Thyroid gland (tissue), 4 donors: Measurements from ENCODE around the gene RPTOR. TPM values are rescaled to one million over a fixed set of nuclear protein-coding genes. Genes with fewer than 3 reads are reported as not detected.

Source experiments
- DNase-seq, 2 donors: peaks; one replicate each; pipeline ENCODE4 v3.0.0-alpha.2; 2019
- H3K27ac ChIP-seq, 3 donors: fragments of 200-600 bp; sonication (generic); 1 replicate in 2 of 3; 2 replicates in 1 of 3; pipeline ENCODE4 v1.5.1; 2016 to 2019; ENCODE audit warnings: mild to moderate bottlenecking in 1 of 3, moderate library complexity in 1 of 3
- H3K27me3 ChIP-seq: fragments of 200-600 bp; sonication (generic); one replicate; pipeline ENCODE4 v1.5.1; 2019
- H3K36me3 ChIP-seq, 2 donors: fragments of 200-600 bp; sonication (generic); one replicate each; pipeline ENCODE4 v1.5.1; 2016 to 2019
- H3K4me1 ChIP-seq, 2 donors: fragments of 200-600 bp; sonication (generic); one replicate each; pipeline ENCODE4 v1.5.1; 2017 to 2019
- H3K4me3 ChIP-seq, 3 donors: fragments of 200-600 bp; sonication (generic); replicated peaks in 1 of 3; 1 replicate in 2 of 3; 2 replicates in 1 of 3; pipeline ENCODE4 v1.5.1; 2016; ENCODE audit warnings: mild to moderate bottlenecking in 1 of 3
- H3K9me3 ChIP-seq: fragments of 200-600 bp; sonication (generic); one replicate; pipeline ENCODE4 v1.5.1; 2017
- POLR2A ChIP-seq, 2 donors: fragments of 450-650 bp; IDR thresholded peaks; one replicate each; pipeline ENCODE4 v1.6.1; 2017; ENCODE audit warnings: antibody characterized with exemption in 2 of 2, mild to moderate bottlenecking in 2 of 2, moderate library complexity in 1 of 2
- WGBS, 2 donors: methylation state at CpG; one replicate each; pipeline ENCODE4 v1.1.5; 2017; 5-methylcytosine and 5-hydroxymethylcytosine counted together
- intact Hi-C: fragments of 100-400 bp; cut with DNase I; formaldehyde crosslinking; loops from one replicate; pipeline ENCODE4 v1.15.1; 2023
- total RNA-seq, 4 donors: library from RNA; depleted of rRNA; stranded (reverse); fragments of >200 nt; gene quantifications; one replicate each; pipeline ENCODE4 v1.2.3, GENCODE V29; 2016
- TF ChIP-seq, protein P1 (sequence below), 6 experiments: fragments of 200-600 bp in 3 of 6; fragments of 450-650 bp in 3 of 6; sonication (generic) in 3 of 6; IDR thresholded peaks; one replicate each; pipeline ENCODE4 v1.5.1; 2016 to 2019; ENCODE audit warnings: antibody characterized with exemption in 6 of 6, mild to moderate bottlenecking in 2 of 6, inconsistent platforms in 1 of 6, moderate library complexity in 1 of 6

Gene RPTOR
- total RNA-seq, 4 donors from 2014 or later: 24.2 to 58.1 (median 34.5) TPM

- no peak for TF ChIP-seq POLR2A (IDR thresholded peaks at IDR 0.05)
- TF ChIP-seq, protein P1, sequence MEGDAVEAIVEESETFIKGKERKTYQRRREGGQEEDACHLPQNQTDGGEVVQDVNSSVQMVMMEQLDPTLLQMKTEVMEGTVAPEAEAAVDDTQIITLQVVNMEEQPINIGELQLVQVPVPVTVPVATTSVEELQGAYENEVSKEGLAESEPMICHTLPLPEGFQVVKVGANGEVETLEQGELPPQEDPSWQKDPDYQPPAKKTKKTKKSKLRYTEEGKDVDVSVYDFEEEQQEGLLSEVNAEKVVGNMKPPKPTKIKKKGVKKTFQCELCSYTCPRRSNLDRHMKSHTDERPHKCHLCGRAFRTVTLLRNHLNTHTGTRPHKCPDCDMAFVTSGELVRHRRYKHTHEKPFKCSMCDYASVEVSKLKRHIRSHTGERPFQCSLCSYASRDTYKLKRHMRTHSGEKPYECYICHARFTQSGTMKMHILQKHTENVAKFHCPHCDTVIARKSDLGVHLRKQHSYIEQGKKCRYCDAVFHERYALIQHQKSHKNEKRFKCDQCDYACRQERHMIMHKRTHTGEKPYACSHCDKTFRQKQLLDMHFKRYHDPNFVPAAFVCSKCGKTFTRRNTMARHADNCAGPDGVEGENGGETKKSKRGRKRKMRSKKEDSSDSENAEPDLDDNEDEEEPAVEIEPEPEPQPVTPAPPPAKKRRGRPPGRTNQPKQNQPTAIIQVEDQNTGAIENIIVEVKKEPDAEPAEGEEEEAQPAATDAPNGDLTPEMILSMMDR (IDR thresholded peaks at IDR 0.05): no peak
- Histone ChIP-seq H3K27me3 (no peaks in the 10 kb centered on the region), H3K9me3 (no peaks in the 10 kb centered on the region), H3K27ac (no peak overlapping the region), H3K36me3 (no peaks in the 10 kb centered on the region), H3K4me3 (no peak overlapping the region), H3K4me1 (no peaks in the 10 kb centered on the region)
- WGBS, 2 donors: 91 to 96% methylated on average over 5 of the region's 5 CpGs
- no peak for DNase-seq
- intact Hi-C loops: no loop called here
Measured at GRCh38 chr17:80609757-80610156, 65.1 kb downstream of the RPTOR start.

GRCh38 chr17:80611816-80612215 lies 67.2 kb downstream of the RPTOR start:
- intact Hi-C loops: no loop called here
- DNase-seq: no peak
- Histone ChIP-seq H3K36me3 (no peaks in the 10 kb centered on the region), H3K4me3 (no peak overlapping the region), H3K4me1 (peaks cover 0 to 4% of the 10 kb centered on the region in 2 donors), H3K9me3 (no peaks in the 10 kb centered on the region), H3K27ac (no peak overlapping the region), H3K27me3 (no peaks in the 10 kb centered on the region)
- 78 to 83% methylated on average over 1 of the region's 1 CpG for whole genome bisulfite sequencing, 2 donors
- TF ChIP-seq, protein P1 (IDR thresholded peaks at IDR 0.05): no peak
- TF ChIP-seq POLR2A (IDR thresholded peaks at IDR 0.05): no peak

GRCh38 chr17:80612997-80613731 lies 68.5 kb downstream of the RPTOR start:
- Histone ChIP-seq H3K36me3 (no peaks in the 10 kb centered on the region), H3K4me1 (peaks cover 0 to 4% of the 10 kb centered on the region in 2 donors), H3K27ac (no peak overlapping the region), H3K27me3 (no peaks in the 10 kb centered on the region), H3K4me3 (no peak overlapping the region), H3K9me3 (no peaks in the 10 kb centered on the region)
- intact Hi-C loops: no loop called here
- WGBS, 2 donors: 84 to 92% methylated on average over 15 of the region's 15 CpGs
- no peak for TF ChIP-seq POLR2A (IDR thresholded peaks at IDR 0.05)
- no peak for DNase-seq

- no peak overlapping the region for H3K4me3 ChIP-seq
- TF ChIP-seq, protein P1 (IDR thresholded peaks at IDR 0.05): no peak
- TF ChIP-seq POLR2A (IDR thresholded peaks at IDR 0.05): no peak
- 91 to 93% methylated on average over 11 to 12 of the region's 12 CpGs for WGBS, 2 donors
- no peak for DNase-seq
- H3K4me1 ChIP-seq: peaks cover 0 to 4% of the 10 kb centered on the region in 2 donors
- no peaks in the 10 kb centered on the region for H3K36me3 ChIP-seq
- no peak overlapping the region for H3K27ac ChIP-seq
- no peaks in the 10 kb centered on the region for H3K27me3 ChIP-seq
- intact Hi-C loops: no loop called here
- no peaks in the 10 kb centered on the region for H3K9me3 ChIP-seq
Measured at GRCh38 chr17:80613732-80614071, 69.1 kb downstream of the RPTOR start.

DNA sequence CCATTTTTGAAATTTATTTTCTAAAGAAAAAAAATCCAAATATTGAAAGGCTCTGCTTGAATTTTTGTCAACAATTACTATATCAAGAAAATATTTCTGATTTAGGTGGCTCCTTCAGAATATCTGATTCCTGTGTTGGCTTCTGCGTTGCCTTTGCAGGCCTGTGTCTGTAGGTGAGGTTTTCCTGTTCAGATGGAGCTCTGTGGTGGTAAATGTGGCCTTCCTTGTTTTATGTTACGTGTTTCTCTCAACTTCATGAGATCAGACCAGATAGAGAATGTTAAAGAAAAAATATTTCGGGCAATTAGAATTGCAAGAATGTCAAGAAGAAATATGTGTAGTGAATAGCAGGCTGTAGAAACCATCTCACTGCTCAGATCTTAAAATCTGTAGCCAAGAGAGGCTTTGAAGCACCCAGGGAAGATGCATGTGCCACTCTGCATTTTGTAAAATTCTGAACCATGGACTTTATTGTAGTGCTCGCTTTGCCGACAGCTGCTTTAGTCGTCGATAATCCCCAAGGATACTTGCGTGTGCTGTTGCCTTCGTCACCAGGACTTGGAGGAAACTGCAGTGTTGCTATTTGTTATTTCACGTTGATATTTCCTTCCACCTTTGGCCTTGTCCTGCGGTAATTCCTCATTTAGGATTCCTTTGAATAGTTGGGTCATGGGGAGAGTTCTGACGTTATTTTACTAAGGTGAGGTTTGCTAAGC lies 69.9 kb downstream of the RPTOR start:
- DNase-seq: no peak
- H3K36me3 ChIP-seq: no peaks in the 10 kb centered on the region
- H3K27me3 ChIP-seq: no peaks in the 10 kb centered on the region
- TF ChIP-seq, protein P1 (IDR thresholded peaks at IDR 0.05): no peak
- TF ChIP-seq POLR2A (IDR thresholded peaks at IDR 0.05): no peak
- no peaks in the 10 kb centered on the region for H3K9me3 ChIP-seq
- intact Hi-C loops: no loop called here
- 83 to 91% methylated on average over 12 of the region's 12 CpGs for WGBS, 2 donors
- H3K4me3 ChIP-seq: no peak overlapping the region
- H3K4me1 ChIP-seq: peaks cover 3 to 4% of the 10 kb centered on the region in 2 donors
- no peak overlapping the region for H3K27ac ChIP-seq
